Right lobe of liver (tissue), 6 donors: ENCODE measurements around the gene GLCE. TPM values are rescaled to one million over a fixed set of nuclear protein-coding genes. Genes with fewer than 3 reads are reported as not detected.

Experiments
- ATAC-seq, 4 donors: fragments of 200-7000 bp; cut with Tn5 transposase; one replicate each; pipeline ENCODE4 v1.9.1; 2020; ENCODE audit warnings: mild to moderate bottlenecking in 4 of 4, moderate library complexity in 4 of 4
- DNase-seq, 3 donors: peaks; one replicate each; pipeline ENCODE4 v3.0.0-alpha.2; 2020
- H3K27ac ChIP-seq, 3 donors: fragments of 200-600 bp; one replicate each; pipeline ENCODE4 v1.8.0; 2022
- H3K27me3 ChIP-seq, 2 donors: fragments of 200-600 bp; one replicate each; pipeline ENCODE4 v1.8.0; 2022
- H3K36me3 ChIP-seq, 4 donors: fragments of 200-600 bp; sonication (generic) in 1 of 4; one replicate each; pipeline versions ENCODE4 v1.5.1 to v1.8.0; 2017 to 2022; ENCODE audit warnings: control low read depth in 1 of 4
- H3K4me1 ChIP-seq, 4 donors: fragments of 200-600 bp; sonication (generic) in 1 of 4; one replicate each; pipeline versions ENCODE4 v1.5.1 to v1.8.0; 2017 to 2022; ENCODE audit warnings: control low read depth in 1 of 4
- H3K4me3 ChIP-seq, 3 donors: fragments of 200-600 bp; one replicate each; pipeline ENCODE4 v1.8.0; 2022
- H3K9me3 ChIP-seq, 4 donors: fragments of 200-600 bp; sonication (generic) in 1 of 4; one replicate each; pipeline versions ENCODE4 v1.5.1 to v1.8.0; 2017 to 2022; ENCODE audit warnings: control low read depth in 1 of 4
- POLR2A ChIP-seq: fragments of 450-650 bp; IDR thresholded peaks from one replicate; pipeline ENCODE4 v1.6.1; 2017; ENCODE audit warnings: antibody characterized with exemption, mild to moderate bottlenecking
- WGBS: methylation state at CpG from one replicate; pipeline ENCODE4 v1.1.6; 2018; ENCODE audit warnings: low coverage, low lambda C conversion rate; ENCODE audit not compliant: insufficient coverage; ENCODE audit errors: missing lambda C conversion rate; 5-methylcytosine and 5-hydroxymethylcytosine counted together
- intact Hi-C, 2 donors: fragments of 100-400 bp; cut with DNase I; formaldehyde crosslinking; loops; one replicate each; pipeline versions ENCODE4 v1.11.2 to v1.14.1; 2022
- total RNA-seq, 6 experiments: library from RNA; depleted of rRNA in 2 of 6; stranded (reverse); fragments of >200 nt in 2 of 6; fragmentation: NEBNext Ultra II Directional in 3 of 6; extraction: Animal tissue kit (Norgen Biotek cat#: 25700) in 3 of 6; gene quantifications; one replicate each; pipeline versions ENCODE4 v1.1.0 to v1.2.4, GENCODE V29; 2016 to 2023
- TF ChIP-seq, protein P1 (sequence below), 4 donors: fragments of 200-600 bp in 3 of 4; fragments of 450-650 bp in 1 of 4; IDR thresholded peaks; one replicate each; pipeline versions ENCODE4 v1.5.1 to v1.8.0; 2016 to 2022; ENCODE audit warnings: antibody characterized with exemption in 4 of 4, mild to moderate bottlenecking in 2 of 4
- donor health status: DM: no; HTN: yes; CAD: no.
- donor health status: DM: no; HTN: no; CAD: no.
- donor health status: DM: no; HTN: no; CAD: no.
- donor health status: DM: no; HTN: yes; CAD: no.
- donor health status: DM: no; HTN: yes; CAD: no.

GLCE gene
- total RNA-seq, 6 experiments from 2014 or later, result 8.1 to 23.5 (median 15.4) TPM

DNA sequence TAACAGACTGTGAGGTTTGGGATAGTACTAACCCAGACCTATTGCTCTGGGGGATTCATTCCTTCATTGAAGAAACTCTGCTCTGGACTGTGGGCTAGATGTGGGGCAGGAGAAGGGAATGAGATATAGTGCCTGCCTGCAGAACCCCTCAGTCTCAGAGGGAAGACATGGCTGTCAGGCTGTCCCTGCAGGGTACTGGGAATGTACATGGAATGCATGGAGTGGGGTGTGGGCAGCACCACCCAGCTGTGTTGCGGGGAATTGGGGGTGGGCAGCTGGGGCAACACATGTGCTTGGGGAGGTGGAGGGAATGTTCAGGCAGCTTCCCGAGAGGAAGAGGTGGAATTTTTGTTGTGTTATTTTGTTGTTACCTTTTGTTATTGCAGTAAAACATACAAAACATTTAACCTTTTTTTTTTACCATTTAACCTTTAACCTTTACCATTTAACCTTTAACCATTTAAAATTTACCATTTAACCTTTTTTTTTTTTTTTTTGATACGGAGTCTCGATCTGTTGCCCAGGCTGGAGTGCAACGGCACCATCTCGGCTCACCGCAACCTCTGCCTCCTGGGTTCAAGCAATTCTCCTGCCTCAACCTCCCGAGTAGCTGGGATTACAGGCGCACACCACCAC lies 145.6 kb downstream of the GLCE start:
- WGBS, result 81% methylated on average over 7 of the region's 9 CpGs
- Histone ChIP-seq H3K27ac (peak overlapping the region in 1 of 3 donors; percentile 22), H3K27me3 (no peaks in the 10 kb centered on the region), H3K4me1 (peaks cover 0 to 11% (median 0%) of the 10 kb centered on the region in 4 donors), H3K36me3 (no peaks in the 10 kb centered on the region), H3K4me3 (no peak overlapping the region), H3K9me3 (no peaks in the 10 kb centered on the region)
- peak in 1 of 4 donors; percentile 7 for ATAC-seq
- intact Hi-C loops, result no loop called here
- TF ChIP-seq, protein P1, sequence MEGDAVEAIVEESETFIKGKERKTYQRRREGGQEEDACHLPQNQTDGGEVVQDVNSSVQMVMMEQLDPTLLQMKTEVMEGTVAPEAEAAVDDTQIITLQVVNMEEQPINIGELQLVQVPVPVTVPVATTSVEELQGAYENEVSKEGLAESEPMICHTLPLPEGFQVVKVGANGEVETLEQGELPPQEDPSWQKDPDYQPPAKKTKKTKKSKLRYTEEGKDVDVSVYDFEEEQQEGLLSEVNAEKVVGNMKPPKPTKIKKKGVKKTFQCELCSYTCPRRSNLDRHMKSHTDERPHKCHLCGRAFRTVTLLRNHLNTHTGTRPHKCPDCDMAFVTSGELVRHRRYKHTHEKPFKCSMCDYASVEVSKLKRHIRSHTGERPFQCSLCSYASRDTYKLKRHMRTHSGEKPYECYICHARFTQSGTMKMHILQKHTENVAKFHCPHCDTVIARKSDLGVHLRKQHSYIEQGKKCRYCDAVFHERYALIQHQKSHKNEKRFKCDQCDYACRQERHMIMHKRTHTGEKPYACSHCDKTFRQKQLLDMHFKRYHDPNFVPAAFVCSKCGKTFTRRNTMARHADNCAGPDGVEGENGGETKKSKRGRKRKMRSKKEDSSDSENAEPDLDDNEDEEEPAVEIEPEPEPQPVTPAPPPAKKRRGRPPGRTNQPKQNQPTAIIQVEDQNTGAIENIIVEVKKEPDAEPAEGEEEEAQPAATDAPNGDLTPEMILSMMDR (IDR thresholded peaks at IDR 0.05), result no peak
- TF ChIP-seq POLR2A, result no peak
- no peak for DNase-seq

DNA sequence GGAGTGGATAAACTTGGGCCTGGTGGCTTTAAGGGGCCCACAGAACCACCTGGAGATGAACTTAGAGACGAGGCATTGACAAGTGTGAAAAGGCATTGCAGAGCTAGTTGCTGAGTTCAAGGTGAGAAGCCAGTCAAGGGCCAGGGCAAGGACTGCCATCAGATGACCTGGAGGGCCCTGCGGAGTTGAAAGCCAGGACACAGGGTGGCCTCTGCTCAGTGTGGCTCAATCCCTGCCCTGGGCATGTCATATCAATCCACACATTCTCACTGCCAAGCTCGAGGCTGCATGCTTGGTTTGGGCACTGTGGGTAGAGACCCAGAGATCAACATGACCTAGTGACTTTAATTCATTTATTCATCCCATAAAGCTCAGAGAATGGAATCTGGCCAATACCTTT lies 147.5 kb downstream of the GLCE start:
- no peak overlapping the region for H3K4me3 ChIP-seq
- H3K4me1 ChIP-seq, result peaks cover 0 to 11% (median 0%) of the 10 kb centered on the region in 4 donors
- H3K36me3 ChIP-seq, result no peaks in the 10 kb centered on the region
- TF ChIP-seq, protein P1 (IDR thresholded peaks at IDR 0.05), result no peak
- TF ChIP-seq POLR2A, result no peak
- intact Hi-C loops, result no loop called here
- no peaks in the 10 kb centered on the region for H3K27me3 ChIP-seq
- WGBS, result 63% methylated on average over 2 of the region's 3 CpGs
- H3K27ac ChIP-seq, result no peak overlapping the region
- DNase-seq, result no peak
- no peaks in the 10 kb centered on the region for H3K9me3 ChIP-seq
- peak in 1 of 4 donors; percentile 54 for ATAC-seq

DNA sequence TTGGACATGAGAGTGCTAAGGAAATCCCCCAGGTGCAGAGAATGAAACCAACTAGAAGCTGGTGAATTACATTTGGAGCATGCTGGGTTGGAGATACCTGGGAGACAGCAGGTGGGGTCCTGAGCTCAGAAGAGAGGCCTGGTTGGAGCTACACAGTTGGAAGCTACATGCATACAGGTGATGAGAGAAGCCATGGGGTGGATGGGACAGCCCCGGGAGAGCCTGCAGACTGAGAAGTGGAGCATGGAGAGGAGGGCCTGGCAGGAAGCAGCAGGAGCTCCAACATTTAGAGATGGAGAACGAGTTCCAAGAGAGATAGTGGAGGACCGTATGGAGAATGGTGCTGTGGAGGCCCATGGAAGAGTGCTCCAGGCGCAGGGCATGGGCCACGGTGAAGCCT lies 148.5 kb downstream of the GLCE start:
- WGBS, result 90% methylated on average over 4 of the region's 5 CpGs
- TF ChIP-seq, protein P1 (IDR thresholded peaks at IDR 0.05), result no peak
- no peak for TF ChIP-seq POLR2A
- no peaks in the 10 kb centered on the region for H3K9me3 ChIP-seq
- H3K27ac ChIP-seq, result no peak overlapping the region
- H3K27me3 ChIP-seq, result no peaks in the 10 kb centered on the region
- H3K36me3 ChIP-seq, result no peaks in the 10 kb centered on the region
- peaks cover 0 to 11% (median 0%) of the 10 kb centered on the region in 4 donors for H3K4me1 ChIP-seq
- no peak for DNase-seq
- ATAC-seq, result no peak
- no peak overlapping the region for H3K4me3 ChIP-seq
- intact Hi-C loops, result no loop called here

DNA sequence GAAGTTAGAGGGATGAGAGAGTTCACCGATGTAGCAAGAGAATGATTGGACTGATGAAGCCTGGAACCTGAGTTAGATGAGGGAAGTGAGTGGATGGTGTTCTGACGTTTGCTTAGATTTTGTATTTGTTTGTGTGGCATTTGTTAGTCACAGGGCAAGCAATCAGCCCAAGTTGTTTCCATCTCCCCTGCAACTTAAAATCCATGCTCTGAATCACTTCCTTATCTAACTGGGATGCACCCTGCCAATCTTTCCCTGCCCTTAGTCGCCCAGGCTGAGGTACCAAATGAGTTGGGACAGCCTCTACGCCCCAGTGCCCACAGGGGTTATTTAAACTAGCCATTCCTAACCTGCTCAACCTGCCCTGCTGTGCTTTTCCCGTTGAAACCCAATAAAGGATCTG lies 150.9 kb downstream of the GLCE start:
- no peak for DNase-seq
- peak in 1 of 4 donors; percentile 28 for ATAC-seq
- TF ChIP-seq POLR2A, result no peak
- TF ChIP-seq, protein P1 (IDR thresholded peaks at IDR 0.05), result no peak
- H3K4me3 ChIP-seq, result no peak overlapping the region
- 43% methylated on average over 4 of the region's 5 CpGs for WGBS
- no peak overlapping the region for H3K27ac ChIP-seq
- H3K36me3 ChIP-seq, result no peaks in the 10 kb centered on the region
- intact Hi-C loops, result no loop called here
- H3K9me3 ChIP-seq, result no peaks in the 10 kb centered on the region
- no peaks in the 10 kb centered on the region for H3K4me1 ChIP-seq
- no peaks in the 10 kb centered on the region for H3K27me3 ChIP-seq
